GM12891 (cell line): Measurements from ENCODE around the gene LMNTD1.

ENCODE experiments used
- PAX5 ChIP-seq: IDR thresholded peaks from 2 replicates; pipeline ENCODE4 v1.6.1; 2011; ENCODE audit warnings: low read length, moderate library complexity, mild to moderate bottlenecking; ENCODE audit not compliant: insufficient read depth, severe bottlenecking
- POLR2A ChIP-seq: IDR thresholded peaks from 2 replicates; pipeline ENCODE4 v1.6.1; 2011; ENCODE audit warnings: low read depth, low read length, control low read depth
- POLR2AphosphoS5 ChIP-seq: IDR thresholded peaks from 2 replicates; pipeline ENCODE4 v1.6.1; 2011; ENCODE audit warnings: low read depth, low read length, control low read depth
- POU2F2 ChIP-seq: IDR thresholded peaks from 2 replicates; pipeline ENCODE4 v1.6.1; 2011; ENCODE audit warnings: low read depth, mild to moderate bottlenecking, control low read depth, low read length, moderate library complexity
- SPI1 ChIP-seq: IDR thresholded peaks from 2 replicates; pipeline ENCODE4 v1.6.1; 2011; ENCODE audit warnings: low read depth, low read length, control low read depth
- TAF1 ChIP-seq: IDR thresholded peaks from 2 replicates; pipeline ENCODE4 v1.6.1; 2011; ENCODE audit warnings: low read depth, low read length, control low read depth

GRCh38 chr12:25529738-25530137, 23.3 kb downstream of the LMNTD1 start:
- no peak for TF ChIP-seq POLR2A
- TF ChIP-seq POLR2AphosphoS5 = no peak
- TF ChIP-seq TAF1 = no peak
- no peak for TF ChIP-seq PAX5
- TF ChIP-seq SPI1 = no peak
- TF ChIP-seq POU2F2 = no peak
